Occipital lobe (tissue), 2 donors: Measurements from ENCODE around the gene SORCS2. TPM values are rescaled to one million over a fixed set of nuclear protein-coding genes. Genes with fewer than 3 reads are reported as not detected.

ENCODE experiments used
- DNase-seq: peaks from one replicate; lab custom pipeline; 2025; lab: John Stamatoyannopoulos, UW
- total RNA-seq: library from RNA; depleted of rRNA; stranded (reverse); fragments of >200 nt; gene quantifications from one replicate; pipeline ENCODE4 v1.2.3, GENCODE V29; 2014

SORCS2 gene
- total RNA-seq, 1 donor from 2014 or later, result 4.1 TPM

DNA sequence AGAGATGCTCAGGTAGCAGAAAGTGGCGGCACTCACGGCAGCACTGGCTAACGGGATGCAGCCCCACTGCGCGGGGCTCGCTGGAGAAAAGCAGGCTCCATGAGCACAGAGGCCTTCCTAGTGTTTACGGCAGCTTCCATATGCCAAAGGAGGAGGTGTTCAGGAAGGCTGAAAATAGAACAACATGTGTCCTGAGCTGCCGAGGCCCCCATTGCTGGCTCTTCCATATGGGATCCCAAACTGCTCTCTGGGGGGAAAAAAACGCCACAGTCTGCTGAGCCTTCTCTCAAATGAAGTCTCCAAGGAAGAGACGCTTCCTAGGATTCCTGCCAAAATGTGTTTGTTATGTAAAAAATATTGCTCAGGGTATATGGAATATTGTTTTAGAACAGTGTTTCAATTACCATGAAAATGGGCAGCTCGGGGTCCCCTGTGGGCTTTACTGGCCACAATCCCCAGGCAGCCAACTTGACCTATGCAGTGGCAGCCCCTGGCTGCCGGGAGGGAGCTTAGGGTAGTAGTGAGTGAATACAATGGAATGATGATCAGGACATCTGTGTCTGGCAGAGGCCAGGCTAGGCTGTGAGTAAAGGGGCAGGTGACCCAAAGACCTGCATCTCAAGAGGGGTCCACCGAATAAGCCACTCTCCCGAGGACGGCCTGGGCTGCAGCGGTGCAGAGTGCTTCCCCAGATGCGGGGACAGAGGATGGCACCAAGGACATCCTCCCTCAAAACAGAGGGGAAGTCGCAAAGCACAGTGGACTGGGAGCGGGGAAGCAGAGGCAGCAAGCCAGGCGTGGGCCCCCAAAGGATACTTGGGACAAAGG is 577.3 kb downstream of the SORCS2 start:
- peak; percentile 57 for DNase-seq

DNA sequence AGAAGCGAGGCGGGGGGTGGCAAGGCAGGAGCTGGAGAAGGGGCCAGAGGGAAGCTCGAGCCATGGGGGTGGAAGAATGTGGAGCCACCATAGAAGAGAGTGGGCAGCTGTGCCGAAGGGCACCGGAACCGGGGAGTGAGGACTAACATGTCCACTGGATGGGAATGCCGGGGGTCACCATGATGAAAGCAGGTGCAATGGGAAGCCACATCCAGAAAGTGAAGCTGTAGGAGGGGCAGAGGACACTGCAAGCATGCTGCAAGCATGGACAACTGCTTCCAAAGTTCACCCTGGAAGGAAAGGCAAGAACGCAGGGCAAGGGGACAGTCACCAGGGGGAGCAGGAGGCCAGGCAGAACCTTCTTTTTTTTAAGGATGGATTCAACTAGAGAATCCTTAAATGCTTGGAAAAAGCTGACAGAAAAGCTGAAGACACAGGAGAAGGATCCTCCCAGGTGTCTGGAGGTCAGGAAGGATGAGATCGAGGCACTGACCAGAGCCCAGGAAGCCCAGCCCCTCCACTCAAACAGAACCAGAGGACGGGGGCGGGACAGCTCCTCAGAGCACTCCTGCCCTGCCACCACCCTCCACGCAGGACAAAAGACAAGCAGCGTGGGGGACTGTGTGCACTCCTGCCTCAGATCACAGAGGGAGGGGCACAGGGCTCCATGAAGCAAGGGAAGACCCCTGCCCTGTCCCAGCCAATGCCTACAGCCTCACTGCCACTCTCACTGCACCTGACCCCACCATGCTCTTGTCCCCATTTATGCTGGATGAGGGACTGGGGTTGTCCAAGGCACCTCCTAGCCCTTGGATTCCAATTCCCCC is 578.1 kb downstream of the SORCS2 start:
- DNase-seq, result no peak

GRCh38 chr4:7771056-7771455 is 578.7 kb downstream of the SORCS2 start:
- DNase-seq, result peak; percentile 20

DNA sequence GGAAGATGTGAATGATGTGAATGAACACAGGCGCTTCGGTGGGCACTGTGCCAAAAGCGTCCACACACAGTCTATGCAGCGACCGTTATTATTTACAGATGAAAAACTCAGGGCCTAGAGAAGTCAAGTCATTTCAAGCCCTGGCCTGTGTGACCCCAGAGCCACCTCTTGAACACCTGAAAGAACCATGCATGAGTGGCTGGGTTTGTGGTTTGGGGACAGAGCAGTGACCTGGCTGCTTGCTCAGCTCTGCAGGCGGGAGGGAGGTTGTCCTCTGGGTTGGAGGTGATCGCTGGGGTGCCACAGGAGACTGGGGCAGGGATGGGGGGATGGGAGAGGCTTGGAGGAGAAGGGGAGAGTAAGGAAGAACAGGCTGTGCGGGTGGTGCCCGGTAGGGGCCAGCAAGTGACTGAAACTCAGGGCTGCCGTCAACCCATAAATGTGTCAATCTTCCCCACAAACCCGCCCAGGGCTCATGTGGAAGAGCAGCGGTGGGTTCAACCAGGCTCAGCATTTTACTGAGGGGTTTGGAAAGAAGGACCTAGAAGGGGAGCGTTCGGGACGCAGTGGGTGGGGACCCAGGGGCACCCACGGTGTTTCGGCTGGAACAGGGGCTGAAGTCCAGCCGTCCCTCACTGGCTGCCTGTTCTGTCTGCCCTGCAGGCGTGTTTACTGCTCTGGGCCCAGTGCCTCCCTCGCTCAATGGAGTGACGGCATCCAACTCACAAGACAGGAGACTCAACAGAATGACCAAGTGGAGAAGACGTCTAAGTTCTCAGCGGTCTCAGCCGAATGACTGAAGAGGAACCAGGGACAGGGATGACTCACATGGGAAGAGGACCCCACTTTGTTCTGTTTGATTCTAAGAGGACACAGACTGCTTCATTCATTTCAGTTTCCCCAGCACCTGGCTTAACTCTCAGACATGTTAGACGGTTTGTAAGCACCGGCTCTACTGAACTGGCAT is 579.5 kb downstream of the SORCS2 start:
- no peak for DNase-seq

DNA sequence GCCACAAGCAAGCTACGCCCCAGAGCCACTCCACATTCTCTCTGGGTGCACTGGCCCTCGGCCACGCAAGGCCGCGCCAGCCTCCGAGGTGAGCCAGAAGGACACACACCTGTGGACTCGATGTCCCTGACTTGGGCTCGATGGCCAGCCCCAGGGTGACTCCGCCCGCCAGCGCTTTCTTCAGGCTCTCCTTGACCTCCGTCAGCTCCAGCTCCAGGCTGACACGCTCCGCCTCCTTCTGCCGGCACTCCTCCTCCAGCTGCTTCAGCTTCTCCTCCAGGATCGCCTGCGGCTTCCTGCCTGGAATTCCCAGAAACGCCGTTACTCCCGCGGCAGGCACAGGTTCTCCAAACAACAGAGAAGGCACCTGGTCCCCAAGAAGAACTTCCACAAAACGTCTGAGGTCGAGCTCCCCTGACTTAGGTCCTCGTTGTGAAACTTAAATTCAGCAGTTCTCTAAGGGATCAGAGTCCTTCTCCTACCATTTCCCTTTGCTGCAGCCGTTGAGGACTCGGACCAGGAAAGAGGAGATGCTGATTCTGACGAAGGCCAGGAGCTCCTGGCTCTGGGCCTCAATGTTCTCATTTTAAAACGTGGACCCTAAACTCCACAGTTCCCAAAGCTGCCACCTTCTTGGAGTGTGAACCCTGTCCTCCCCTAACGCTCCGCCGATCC is 580.5 kb downstream of the SORCS2 start:
- no peak for DNase-seq

- no peak for DNase-seq
These were observed 581.3 kb downstream of the SORCS2 start for GRCh38 chr4:7773401-7774180.

GRCh38 chr4:7774301-7775294 is 582.3 kb downstream of the SORCS2 start:
- DNase-seq, result no peak

DNA sequence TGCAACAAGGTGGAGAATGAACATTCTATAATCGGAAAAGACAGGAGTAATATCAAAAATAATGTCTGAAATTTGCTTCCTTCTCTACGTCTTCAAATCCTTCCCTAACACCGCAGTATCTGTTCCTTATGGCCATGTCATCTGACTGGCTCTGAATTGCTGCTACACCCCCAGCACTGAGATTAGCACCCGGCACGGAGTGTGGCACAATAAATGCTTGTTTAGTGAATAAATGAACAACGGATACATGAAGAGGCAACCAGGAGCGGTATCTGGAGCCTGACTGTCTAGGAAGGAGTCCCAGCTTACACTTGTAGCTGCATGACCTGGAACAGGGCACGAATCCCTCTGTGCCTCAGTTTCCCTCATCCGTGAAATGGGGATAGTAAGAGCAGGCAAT is 583.1 kb downstream of the SORCS2 start:
- no peak for DNase-seq

DNA sequence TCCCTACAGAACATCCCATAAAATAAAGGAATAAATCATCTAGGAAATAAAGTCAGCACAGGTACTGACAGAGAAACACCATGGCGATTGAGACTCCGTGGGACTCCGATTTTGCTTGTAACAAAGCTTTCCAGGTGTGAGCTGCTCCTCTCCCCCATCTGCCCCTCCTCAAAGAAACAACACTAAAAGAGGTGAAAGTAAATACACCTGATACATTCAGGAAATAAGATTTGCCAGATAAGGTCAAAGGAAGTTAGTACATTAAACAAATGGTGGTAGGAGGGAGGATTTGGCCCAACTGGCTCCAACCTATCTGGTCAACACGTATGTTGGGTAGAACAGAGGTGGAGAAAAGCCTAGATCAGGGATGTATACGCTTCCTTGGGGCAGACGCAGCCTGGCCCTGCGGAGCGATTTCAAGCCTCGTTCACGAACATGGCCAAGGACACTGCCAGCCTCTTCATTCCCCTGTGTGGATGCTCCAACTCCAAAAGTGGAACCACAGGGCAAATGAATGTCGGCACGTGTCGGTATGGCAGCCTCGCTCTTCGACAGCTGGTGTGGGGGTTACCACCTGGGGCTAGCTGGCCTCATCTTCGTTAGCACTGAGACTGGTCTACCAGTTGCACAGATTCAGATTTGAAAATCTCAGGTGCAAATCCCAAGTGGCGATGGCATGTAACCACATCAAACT is 584.8 kb downstream of the SORCS2 start:
- DNase-seq, result no peak

- no peak for DNase-seq
These were observed 585.7 kb downstream of the SORCS2 start for GRCh38 chr4:7777871-7778509.

DNA sequence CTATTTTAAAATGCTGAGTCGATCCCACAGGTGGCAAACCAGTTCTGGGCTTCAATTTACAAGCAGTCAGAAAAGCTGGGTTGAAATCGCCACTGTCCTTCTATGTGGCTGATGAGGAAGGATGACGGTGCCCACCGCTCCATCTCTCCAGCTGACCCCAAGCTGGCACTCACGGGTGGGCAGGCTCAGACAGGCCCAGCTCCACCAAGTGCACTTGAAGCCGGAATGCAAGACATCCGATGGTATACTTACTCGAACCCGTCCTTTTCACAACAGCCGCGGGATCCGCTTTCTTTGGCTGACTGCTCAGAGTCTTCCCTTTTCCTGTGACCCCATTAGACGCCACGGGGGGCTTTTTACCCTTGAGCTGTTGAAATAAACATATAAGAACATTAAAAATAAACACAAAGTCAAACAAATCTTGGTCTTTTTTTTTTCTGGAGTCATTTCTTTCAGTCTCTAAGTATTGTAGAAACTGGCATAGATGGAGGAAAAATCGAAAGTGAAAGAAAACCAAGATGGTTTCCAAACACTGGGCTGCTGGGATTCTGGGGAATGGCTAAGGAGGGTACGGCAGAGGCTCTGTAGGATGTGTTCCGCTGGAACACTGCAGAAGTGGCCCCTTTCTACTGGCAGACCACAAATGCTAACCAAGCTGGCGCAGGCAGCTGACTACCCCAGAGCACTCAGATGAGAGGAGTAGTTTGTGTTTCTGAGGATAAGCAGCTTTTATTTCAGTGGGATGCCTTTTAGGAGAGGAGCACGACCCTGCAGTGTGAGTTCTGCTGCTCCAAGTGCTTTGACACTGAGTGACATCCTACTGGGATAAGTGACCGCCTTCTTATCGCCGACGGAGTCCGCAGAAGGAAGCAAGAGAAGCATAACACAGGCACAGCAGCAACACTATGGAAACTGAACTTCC is 586.4 kb downstream of the SORCS2 start:
- no peak for DNase-seq

- DNase-seq, result no peak
These were observed 587.1 kb downstream of the SORCS2 start for GRCh38 chr4:7779432-7779768.

- no peak for DNase-seq
These were observed 588.5 kb downstream of the SORCS2 start for GRCh38 chr4:7780751-7781348.

DNA sequence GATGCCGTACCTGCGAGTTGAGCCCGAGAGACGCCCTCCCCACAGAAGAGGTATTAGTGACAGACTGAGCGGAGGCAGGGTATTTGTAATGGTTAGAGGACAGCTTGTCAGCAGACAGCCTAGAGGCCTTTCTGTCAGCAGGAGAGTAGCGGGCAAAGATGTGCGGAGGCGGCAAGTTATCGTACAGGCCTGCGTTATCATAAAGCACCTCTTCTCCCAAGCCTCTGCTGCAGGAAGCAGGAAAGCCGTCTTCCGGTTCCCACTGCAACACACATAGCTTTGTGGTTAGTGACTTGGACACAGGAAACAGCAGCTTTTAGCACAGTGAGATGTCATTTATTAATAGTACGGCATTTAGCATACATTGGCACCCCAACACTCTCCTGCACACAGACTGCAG is 589.0 kb downstream of the SORCS2 start:
- DNase-seq, result no peak

- no peak for DNase-seq
These were observed 589.7 kb downstream of the SORCS2 start for GRCh38 chr4:7781993-7782392.

DNA sequence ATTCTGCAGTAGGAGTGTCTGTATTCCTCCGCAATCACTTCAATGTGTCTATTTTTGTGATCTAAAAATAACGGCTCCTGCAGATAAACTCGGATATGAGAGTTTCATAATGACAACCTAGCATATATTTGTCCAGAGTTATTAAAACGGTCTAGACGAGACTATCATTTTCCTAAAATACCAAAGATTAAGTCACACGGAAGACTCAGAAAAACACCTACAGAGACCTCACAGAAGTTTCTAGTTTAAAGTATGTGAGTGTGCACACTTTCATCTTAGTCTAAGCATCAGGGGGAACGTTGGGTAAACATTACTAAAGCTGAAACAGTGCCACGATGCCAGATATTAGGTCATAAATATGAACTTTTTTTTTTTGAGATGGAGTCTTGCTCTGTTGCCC is 590.4 kb downstream of the SORCS2 start:
- DNase-seq, result no peak
